GM21576 (cell line): ENCODE measurements around the gene CDK8.
"Not testable (repeated sequence)": the region's sequence is repeated elsewhere in the genome, so short reads cannot be mapped to it uniquely, and the experiment has no call there.

Source experiments
- ATAC-seq: cut with Tn5 transposase; IDR thresholded peaks from one replicate; pipeline ENCODE4 v1.9.1; 2021; ENCODE audit warnings: mild to moderate bottlenecking, moderate library complexity; ENCODE audit not compliant: unreplicated experiment

CDK8 gene

GRCh38 chr13:26310470-26310869, 56.5 kb downstream of the CDK8 start:
- no peak for ATAC-seq

GRCh38 chr13:26312019-26312418, 58.1 kb downstream of the CDK8 start:
- ATAC-seq: not testable (repeated sequence)

- ATAC-seq: not testable (repeated sequence)
Measured at GRCh38 chr13:26316095-26316494, 62.2 kb downstream of the CDK8 start.

GRCh38 chr13:26320766-26321165, 66.8 kb downstream of the CDK8 start:
- ATAC-seq: no peak

- ATAC-seq: no peak
Measured at GRCh38 chr13:26323127-26323526, 69.2 kb downstream of the CDK8 start.

GRCh38 chr13:26323764-26324163, 69.8 kb downstream of the CDK8 start:
- no peak for ATAC-seq

GRCh38 chr13:26324294-26324693, 70.4 kb downstream of the CDK8 start:
- ATAC-seq: no peak

- no peak for ATAC-seq
Measured at GRCh38 chr13:26324867-26325266, 70.9 kb downstream of the CDK8 start.

- ATAC-seq: peak; percentile 69
Measured at GRCh38 chr13:26325876-26326275, 71.9 kb downstream of the CDK8 start.

- ATAC-seq: no peak
Measured at GRCh38 chr13:26326562-26326961, 72.6 kb downstream of the CDK8 start.

- ATAC-seq: no peak
Measured at GRCh38 chr13:26327940-26328725, 74.2 kb downstream of the CDK8 start.

- no peak for ATAC-seq
Measured at GRCh38 chr13:26335158-26335557, 81.2 kb downstream of the CDK8 start.

GRCh38 chr13:26340807-26341206, 86.9 kb downstream of the CDK8 start:
- ATAC-seq: no peak

- ATAC-seq: no peak
Measured at GRCh38 chr13:26342898-26343297, 89.0 kb downstream of the CDK8 start.

GRCh38 chr13:26343816-26344215, 89.9 kb downstream of the CDK8 start:
- no peak for ATAC-seq

- no peak for ATAC-seq
Measured at GRCh38 chr13:26344980-26345379, 91.1 kb downstream of the CDK8 start.

GRCh38 chr13:26348966-26349365, 95.0 kb downstream of the CDK8 start:
- ATAC-seq: no peak

- no peak for ATAC-seq
Measured at GRCh38 chr13:26362261-26362660, 108.3 kb downstream of the CDK8 start.

- ATAC-seq: no peak
Measured at GRCh38 chr13:26370553-26370952, 116.6 kb downstream of the CDK8 start.

- no peak for ATAC-seq
Measured at GRCh38 chr13:26372747-26373146, 118.8 kb downstream of the CDK8 start.

- no peak for ATAC-seq
Measured at GRCh38 chr13:26376430-26376829, 122.5 kb downstream of the CDK8 start.

GRCh38 chr13:26377038-26377437, 123.1 kb downstream of the CDK8 start:
- ATAC-seq: no peak

- ATAC-seq: no peak
Measured at GRCh38 chr13:26378116-26378515, 124.2 kb downstream of the CDK8 start.
